ENCODE measurements around the gene LASP1. TPM values are rescaled to one million over a fixed set of nuclear protein-coding genes. Genes with fewer than 3 reads are reported as not detected.

LASP1 gene, protein sequence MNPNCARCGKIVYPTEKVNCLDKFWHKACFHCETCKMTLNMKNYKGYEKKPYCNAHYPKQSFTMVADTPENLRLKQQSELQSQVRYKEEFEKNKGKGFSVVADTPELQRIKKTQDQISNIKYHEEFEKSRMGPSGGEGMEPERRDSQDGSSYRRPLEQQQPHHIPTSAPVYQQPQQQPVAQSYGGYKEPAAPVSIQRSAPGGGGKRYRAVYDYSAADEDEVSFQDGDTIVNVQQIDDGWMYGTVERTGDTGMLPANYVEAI
- 10 to 100 TPM; 70.3 to 76.1 TPM for total RNA-seq

DNA sequence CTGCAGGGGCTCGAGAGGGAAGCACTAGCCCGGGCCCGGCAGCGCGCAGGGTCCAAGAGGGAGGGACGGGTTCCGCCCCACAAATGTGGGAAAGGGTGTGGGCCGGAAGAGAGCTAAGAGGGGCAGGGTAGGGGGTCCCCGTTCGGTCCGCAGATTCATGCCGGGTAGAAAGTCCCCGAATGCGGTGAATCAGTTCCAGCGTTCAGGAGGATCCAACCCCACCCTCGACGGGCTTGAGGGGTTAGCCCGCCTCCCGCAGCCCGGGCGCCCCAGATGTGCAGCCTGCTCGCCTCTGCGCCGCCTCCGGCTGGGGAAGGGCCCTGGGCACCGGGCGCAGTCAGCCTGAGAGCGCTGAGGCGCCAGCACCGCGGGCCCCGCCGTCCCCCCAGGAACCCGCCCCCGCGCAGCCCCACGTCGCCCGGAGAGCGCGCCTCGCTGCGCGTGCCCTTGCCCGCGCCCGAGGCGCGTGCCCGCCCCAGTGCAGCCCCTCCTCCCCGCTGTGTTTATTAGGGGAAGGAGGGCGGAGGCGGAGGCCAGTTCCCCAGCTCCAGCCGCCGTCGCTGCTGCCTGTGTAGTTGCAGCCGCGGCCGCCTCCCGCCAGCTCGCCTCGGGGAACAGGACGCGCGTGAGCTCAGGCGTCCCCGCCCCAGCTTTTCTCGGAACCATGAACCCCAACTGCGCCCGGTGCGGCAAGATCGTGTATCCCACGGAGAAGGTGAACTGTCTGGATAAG is at the start of gene LASP1:
LASP1 (plus strand) TSS at position 533 of the 733 bp plus-strand sequence; CDS start at position 665, 132 bp downstream.
- peak; percentile 98 to 99 (median 99) for TF ChIP-seq POLR2A (IDR thresholded peaks at IDR 0.05)
- TF ChIP-seq, protein P1, sequence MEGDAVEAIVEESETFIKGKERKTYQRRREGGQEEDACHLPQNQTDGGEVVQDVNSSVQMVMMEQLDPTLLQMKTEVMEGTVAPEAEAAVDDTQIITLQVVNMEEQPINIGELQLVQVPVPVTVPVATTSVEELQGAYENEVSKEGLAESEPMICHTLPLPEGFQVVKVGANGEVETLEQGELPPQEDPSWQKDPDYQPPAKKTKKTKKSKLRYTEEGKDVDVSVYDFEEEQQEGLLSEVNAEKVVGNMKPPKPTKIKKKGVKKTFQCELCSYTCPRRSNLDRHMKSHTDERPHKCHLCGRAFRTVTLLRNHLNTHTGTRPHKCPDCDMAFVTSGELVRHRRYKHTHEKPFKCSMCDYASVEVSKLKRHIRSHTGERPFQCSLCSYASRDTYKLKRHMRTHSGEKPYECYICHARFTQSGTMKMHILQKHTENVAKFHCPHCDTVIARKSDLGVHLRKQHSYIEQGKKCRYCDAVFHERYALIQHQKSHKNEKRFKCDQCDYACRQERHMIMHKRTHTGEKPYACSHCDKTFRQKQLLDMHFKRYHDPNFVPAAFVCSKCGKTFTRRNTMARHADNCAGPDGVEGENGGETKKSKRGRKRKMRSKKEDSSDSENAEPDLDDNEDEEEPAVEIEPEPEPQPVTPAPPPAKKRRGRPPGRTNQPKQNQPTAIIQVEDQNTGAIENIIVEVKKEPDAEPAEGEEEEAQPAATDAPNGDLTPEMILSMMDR (IDR thresholded peaks at IDR 0.05): peak in 1 of 7 experiments; percentile 1
- DNase-seq (peak; percentile 88 to 91 (median 90)), ATAC-seq (peak; percentile 74)
- H3K27ac ChIP-seq: peak within 1 kb of the TSS; percentile 91 to 96 (median 94)
- no peaks in the 10 kb centered on the region for H3K9me3 ChIP-seq
- peaks cover 49% of the 10 kb centered on the region for H3K4me1 ChIP-seq
- 0% methylated on average over 8 to 61 of the region's 73 CpGs for WGBS, 2 donors
- H3K27me3 ChIP-seq: no peaks in the 10 kb centered on the region
- H3K36me3 ChIP-seq (replicated peaks in 1 of 2; ENCODE audit: insufficient read depth in 1 of 2, low read depth in 2 of 2): no peaks in the 10 kb centered on the region
- intact Hi-C loops (cut with DNase I): no loop called here
- H3K4me3 ChIP-seq: peak within 1 kb of the TSS; percentile 67 to 75

DNA sequence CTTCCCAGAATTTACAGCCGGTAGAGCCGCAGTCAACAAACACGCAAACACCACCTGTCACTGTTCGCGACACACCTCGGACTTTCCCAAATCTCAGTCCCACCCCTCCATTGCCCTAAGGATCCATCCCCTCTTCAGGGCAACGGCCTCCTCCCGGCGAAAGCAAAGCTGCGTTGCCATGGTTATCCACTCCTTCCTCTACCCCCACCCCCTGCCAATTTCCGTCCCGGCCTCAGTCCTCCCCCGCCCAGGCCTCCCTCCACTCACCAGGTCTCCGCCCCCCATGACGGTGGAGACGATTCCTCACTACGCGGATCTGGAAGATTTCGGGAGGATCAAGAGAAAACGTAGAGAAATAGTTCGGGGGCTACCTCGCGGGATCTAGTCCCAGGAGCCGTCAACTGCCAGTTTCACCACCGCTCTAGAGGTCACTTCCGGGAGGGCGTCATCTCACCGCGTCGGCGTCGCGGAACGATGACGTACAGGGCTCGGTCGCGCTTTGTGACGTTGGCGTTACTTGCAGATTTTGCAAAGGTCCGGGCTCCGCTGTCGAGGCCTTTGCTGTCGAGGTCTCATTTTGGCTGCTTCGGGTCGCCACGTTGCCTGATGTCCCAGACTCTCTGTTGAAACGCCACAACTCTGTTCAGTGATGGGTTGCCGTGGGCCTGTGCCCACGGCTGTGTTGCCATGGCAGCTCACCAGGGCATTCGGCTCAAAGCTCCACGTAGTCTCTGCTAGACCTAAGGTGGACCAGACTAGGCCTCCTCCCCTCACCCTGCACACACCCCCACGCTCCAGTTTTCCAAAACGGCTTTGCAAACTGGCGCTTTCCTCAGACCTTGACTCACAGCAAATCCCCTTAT is 44.7 kb upstream of the LASP1 start, which contains the start of gene CWC25:
CWC25 (minus strand) TSS at position 423 of the 863 bp plus-strand sequence; CDS start at position 285, 138 bp downstream.
- Histone ChIP-seq H3K27ac (peak within 1 kb of the TSS; percentile 93 to 98 (median 96)), H3K4me3 (peak within 1 kb of the TSS; percentile 71 to 82), H3K4me1 (peaks cover 24% of the 10 kb centered on the region), H3K36me3 (replicated peaks in 1 of 2; ENCODE audit: insufficient read depth in 1 of 2, low read depth in 2 of 2) (peaks cover 0 to 6% of the 10 kb centered on the region in 2 donors), H3K27me3 (no peaks in the 10 kb centered on the region), H3K9me3 (no peaks in the 10 kb centered on the region)
- TF ChIP-seq, protein P1 (IDR thresholded peaks at IDR 0.05): peak in 4 of 7 experiments; percentile 8 to 36 (median 26)
- TF ChIP-seq POLR2A (IDR thresholded peaks at IDR 0.05): peak; percentile 82 to 93 (median 90)
- intact Hi-C loops (cut with DNase I): no loop called here
- WGBS, 2 donors: 1% methylated on average over 50 to 55 of the region's 55 CpGs
- DNase-seq (peak; percentile 95 to 97 (median 96)), ATAC-seq (peak; percentile 98)

GRCh38 chr17:38825762-38826247 is 44.1 kb upstream of the LASP1 start:
- WGBS, 2 donors: 83% methylated on average over 17 of the region's 17 CpGs
- H3K36me3 ChIP-seq (replicated peaks in 1 of 2; ENCODE audit: insufficient read depth in 1 of 2, low read depth in 2 of 2): no peaks in the 10 kb centered on the region
- ATAC-seq (no peak), DNase-seq (no peak)
- H3K9me3 ChIP-seq: no peaks in the 10 kb centered on the region
- no peaks in the 10 kb centered on the region for H3K27me3 ChIP-seq
- peaks cover 24% of the 10 kb centered on the region for H3K4me1 ChIP-seq
- intact Hi-C loops (cut with DNase I): no loop called here
- H3K27ac ChIP-seq: peak overlapping the region; percentile 93 to 98 (median 96)
- no peak for TF ChIP-seq POLR2A (IDR thresholded peaks at IDR 0.05)
- TF ChIP-seq, protein P1 (IDR thresholded peaks at IDR 0.05): no peak
- H3K4me3 ChIP-seq: peak overlapping the region in 1 of 2 donors; percentile 71

- DNase-seq (peak; percentile 31 to 61 (median 50)), ATAC-seq (peak; percentile 36)
- Histone ChIP-seq H3K27ac (peak overlapping the region in 1 of 4 donors; percentile 59), H3K4me3 (no peak overlapping the region), H3K27me3 (no peaks in the 10 kb centered on the region), H3K36me3 (replicated peaks in 1 of 2; ENCODE audit: insufficient read depth in 1 of 2, low read depth in 2 of 2) (peaks cover 6 to 9% of the 10 kb centered on the region in 2 donors), H3K9me3 (no peaks in the 10 kb centered on the region), H3K4me1 (peaks cover 5% of the 10 kb centered on the region)
- intact Hi-C loops (cut with DNase I): no loop called here
- no peak for TF ChIP-seq POLR2A (IDR thresholded peaks at IDR 0.05)
- TF ChIP-seq, protein P1 (IDR thresholded peaks at IDR 0.05): no peak
- WGBS, 2 donors: 55 to 67% methylated on average over 13 of the region's 13 CpGs
These were observed 25.5 kb upstream of the LASP1 start for GRCh38 chr17:38844261-38844757.

All from body of pancreas (tissue), 4 donors.